SK-N-SH (cell line): ENCODE data around the gene SPOCK1. TPM values are rescaled to one million over a fixed set of nuclear protein-coding genes. Genes with fewer than 3 reads are reported as not detected.

Source experiments
- CTCF ChIA-PET: fragments of 300-600, 350-600 bp; formaldehyde crosslinking; extraction: SDS; loops from one replicate; lab custom pipeline; 2021; lab: Yijun Ruan, JAX
- POLR2A ChIA-PET: fragments of 350-600 bp; sonication (Branson Sonifier 250); formaldehyde crosslinking; extraction: SDS; loops from one replicate; lab custom pipeline; 2020; ENCODE audit warnings: antibody characterized with exemption, inconsistent platforms; lab: Yijun Ruan, JAX
- DNase-seq: peaks from one replicate; pipeline ENCODE4 v3.0.0; 2012
- H2AFZ ChIP-seq: fragments of 200-600 bp; sonication (generic); 2 replicates; pipeline ENCODE4 v1.8.1; 2016; ENCODE audit warnings: antibody characterized with exemption, mild to moderate bottlenecking, low read depth
- H3F3A ChIP-seq: fragments of 200-600 bp; sonication (generic); replicated peaks from 2 replicates; pipeline ENCODE3; 2016; ENCODE audit warnings: antibody characterized with exemption, mild to moderate bottlenecking; ENCODE audit not compliant: insufficient read depth
- H3K27ac ChIP-seq, 2 experiments: fragments of 200-500 bp in 1 of 2; fragments of 200-600 bp in 1 of 2; sonication (Bioruptor generic) in 1 of 2; sonication (generic), shearing (Covaris generic) in 1 of 2; 2 replicates each; pipeline versions ENCODE4 v1.5.1 to v1.6.1; 2014 to 2016; ENCODE audit warnings: low read depth in 2 of 2, inconsistent platforms in 1 of 2, low read length in 1 of 2, mild to moderate bottlenecking in 1 of 2, mixed read lengths in 1 of 2
- H3K27me3 ChIP-seq: fragments of 200-600 bp; sonication (generic), shearing (Covaris generic); 2 replicates; pipeline ENCODE4 v1.6.1; 2016; ENCODE audit warnings: mixed run types; ENCODE audit not compliant: insufficient read depth
- H3K36me3 ChIP-seq, 2 experiments: fragments of 200-500 bp in 1 of 2; fragments of 200-600 bp in 1 of 2; sonication (Bioruptor generic) in 1 of 2; sonication (generic) in 1 of 2; replicated peaks in 1 of 2; 2 replicates each; pipeline versions ENCODE3 to v1.5.1; 2014 to 2016; ENCODE audit warnings: low read length in 1 of 2, mild to moderate bottlenecking in 1 of 2; ENCODE audit not compliant: insufficient read depth in 2 of 2, control insufficient read depth in 1 of 2
- H3K4me1 ChIP-seq, 2 experiments: fragments of 200-500 bp in 1 of 2; fragments of 200-600 bp in 1 of 2; sonication (Bioruptor generic) in 1 of 2; sonication (generic), shearing (Covaris generic) in 1 of 2; 2 replicates each; pipeline versions ENCODE4 v1.5.1 to v1.6.1; 2014 to 2016; ENCODE audit warnings: low read depth in 1 of 2, low read length in 1 of 2, mixed run types in 1 of 2; ENCODE audit not compliant: insufficient read depth in 2 of 2, control insufficient read depth in 1 of 2
- H3K4me2 ChIP-seq: fragments of 200-600 bp; sonication (generic), shearing (Covaris generic); 2 replicates; pipeline ENCODE4 v1.6.1; 2017; ENCODE audit warnings: mixed run types
- H3K4me3 ChIP-seq, 2 experiments: fragments of 200-500 bp in 1 of 2; fragments of 200-600 bp in 1 of 2; sonication (Bioruptor generic) in 1 of 2; sonication (generic), shearing (Covaris generic) in 1 of 2; 2 replicates each; pipeline versions ENCODE4 v1.5.1 to v1.8.1; 2014 to 2016; ENCODE audit warnings: low read depth in 2 of 2, inconsistent platforms in 1 of 2, low read length in 1 of 2, mild to moderate bottlenecking in 1 of 2, mixed read lengths in 1 of 2, moderate library complexity in 1 of 2
- H3K79me2 ChIP-seq: fragments of 200-600 bp; sonication (generic); 2 replicates; pipeline ENCODE4 v1.8.1; 2017; ENCODE audit warnings: mild to moderate bottlenecking; ENCODE audit not compliant: insufficient read depth
- H3K9ac ChIP-seq: fragments of 200-600 bp; sonication (generic); 2 replicates; pipeline ENCODE4 v1.6.1; 2017; ENCODE audit warnings: mixed run types
- H3K9me2 ChIP-seq: fragments of 200-600 bp; sonication (generic); 2 replicates; pipeline ENCODE4 v1.6.1; 2017; ENCODE audit warnings: mixed run types
- H3K9me3 ChIP-seq: fragments of 200-600 bp; sonication (generic); 2 replicates; pipeline ENCODE4 v1.6.1; 2017; ENCODE audit warnings: mixed run types, mild to moderate bottlenecking, moderate library complexity
- H4K20me1 ChIP-seq: fragments of 200-600 bp; sonication (generic); 2 replicates; pipeline ENCODE4 v1.6.1; 2017; ENCODE audit warnings: mild to moderate bottlenecking, mixed run types; ENCODE audit not compliant: insufficient read depth
- CHD2 ChIP-seq: fragments of 150-350 bp; IDR thresholded peaks from 2 replicates; pipeline ENCODE4 v1.6.1; 2018; ENCODE audit warnings: low read length; ENCODE audit not compliant: partially characterized antibody
- EP300 ChIP-seq, 2 experiments: IDR thresholded peaks; 2 replicates each; pipeline versions ENCODE4 v1.4.0 to v1.6.1; 2012; ENCODE audit warnings: borderline replicate concordance in 1 of 2, low read depth in 1 of 2, low read length in 1 of 2
- FOXM1 ChIP-seq: IDR thresholded peaks from 2 replicates; pipeline ENCODE4 v1.4.0; 2012; ENCODE audit warnings: low read depth, mild to moderate bottlenecking
- GATA2 ChIP-seq: sonication (generic); formaldehyde crosslinking; IDR thresholded peaks from 2 replicates; pipeline ENCODE4 v1.5.0; 2020; ENCODE audit warnings: mild to moderate bottlenecking, missing genetic modification reagents
- MEF2A ChIP-seq: IDR thresholded peaks from 2 replicates; pipeline ENCODE4 v1.4.0; 2012; ENCODE audit warnings: low read depth, borderline replicate concordance
- NRF1 ChIP-seq: IDR thresholded peaks from 2 replicates; pipeline ENCODE4 v1.6.1; 2012; ENCODE audit warnings: low read depth, mild to moderate bottlenecking, low read length
- RXRA ChIP-seq: IDR thresholded peaks from 2 replicates; pipeline ENCODE4 v1.4.0; 2012; ENCODE audit warnings: low read depth, mild to moderate bottlenecking, borderline replicate concordance
- SIN3A ChIP-seq: IDR thresholded peaks from 2 replicates; pipeline ENCODE4 v1.6.1; 2012; ENCODE audit warnings: low read depth, mild to moderate bottlenecking, low read length, moderate library complexity, borderline replicate concordance
- SMC3 ChIP-seq: IDR thresholded peaks from 2 replicates; pipeline ENCODE4 v1.6.1; 2012; ENCODE audit warnings: low read depth, low read length, improper control_type of control experiment
- TCF12 ChIP-seq: IDR thresholded peaks from 2 replicates; pipeline ENCODE4 v1.4.0; 2012
- TEAD4 ChIP-seq: IDR thresholded peaks from 2 replicates; pipeline ENCODE4 v1.4.0; 2012; ENCODE audit warnings: mild to moderate bottlenecking, borderline replicate concordance; ENCODE audit not compliant: insufficient read depth
- WGBS: methylation state at CpG from one replicate; pipeline ENCODE4 v1.1.6; 2017; ENCODE audit warnings: low lambda C conversion rate; 5-methylcytosine and 5-hydroxymethylcytosine counted together
- polyA plus RNA-seq, 3 experiments: library from polyadenylated mRNA; depleted of rRNA; stranded (reverse); fragments of >200 nt; gene quantifications; 2 replicates each; pipeline ENCODE4 v1.2.3, GENCODE V29; 2012
- TF ChIP-seq, protein P1 (sequence below): IDR thresholded peaks from 2 replicates; pipeline ENCODE4 v1.4.0; 2012; ENCODE audit warnings: low read depth, borderline replicate concordance
- TF ChIP-seq, protein P2 (sequence below): IDR thresholded peaks from 2 replicates; pipeline ENCODE4 v1.4.0; 2012; ENCODE audit warnings: low read depth

The SPOCK1 gene
- polyA plus RNA-seq, 1 of the 3 experiments (the other 2 are of a cell fraction) = 11.3 TPM

DNA sequence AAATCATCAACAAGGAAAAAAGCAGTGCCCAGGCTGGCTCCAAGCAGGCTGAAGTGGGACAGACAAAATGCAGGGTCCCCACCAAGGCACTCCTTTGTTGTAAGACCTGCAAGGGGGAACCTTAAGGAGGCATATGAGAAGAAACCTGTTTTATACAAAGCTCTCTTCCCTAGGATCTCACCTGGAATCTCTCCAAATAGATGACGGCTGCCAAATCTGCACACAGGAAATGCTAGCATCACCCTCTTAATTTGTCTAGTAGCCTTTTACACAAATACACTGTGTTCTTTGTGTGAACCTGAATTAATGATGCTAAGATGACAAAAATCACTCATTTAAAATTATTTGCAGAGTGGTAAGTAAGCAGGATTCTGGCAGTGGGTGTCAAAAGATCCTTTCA, 280.2 kb downstream of the SPOCK1 start:
- DNase-seq = no peak
- H3F3A ChIP-seq = peaks cover 5% of the 10 kb centered on the region

DNA sequence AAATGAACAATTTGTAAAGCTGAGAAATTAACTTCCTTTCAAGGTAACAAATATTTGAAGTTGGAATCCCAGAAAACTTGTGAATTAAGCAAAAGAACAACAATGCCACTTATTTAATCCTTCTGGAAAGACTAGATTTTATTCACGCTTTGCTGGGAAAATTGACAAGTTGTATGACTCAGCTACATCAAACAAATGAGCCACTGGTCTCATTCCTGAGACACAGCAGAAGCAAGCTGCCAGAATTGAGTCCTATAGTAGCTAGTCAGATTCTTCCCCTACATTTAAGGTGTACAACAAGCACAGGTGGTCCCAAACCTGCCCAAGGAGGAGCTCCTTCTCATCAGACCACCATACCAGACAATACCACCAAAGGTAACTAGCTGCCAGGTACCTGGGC, 280.7 kb downstream of the SPOCK1 start:
- peak overlapping the region; percentile 31 for H3K4me2 ChIP-seq
- peaks cover 2% of the 10 kb centered on the region; the same call in 1 of the 2 replicates for H3K79me2 ChIP-seq
- 36% methylated on average over 1 of the region's 1 CpG for WGBS
- POLR2A ChIA-PET = no interaction called here
- no peaks in the 10 kb centered on the region for H3K9me3 ChIP-seq
- H3K4me1 ChIP-seq = peaks cover 3 to 11% of the 10 kb centered on the region in 2 experiments; a peak in 3 of 4 replicates
- CTCF ChIA-PET = interaction anchor here (0.6 to 2.2 kb wide), 5 partner anchors 14 to 502 kb away, joined by 3 to 9 read pairs (median 5); no protein-coding TSS in a partner anchor
- peak overlapping the region in 1 of 2 experiments; percentile 36; a peak in 2 of 4 replicates for H3K27ac ChIP-seq
- no peaks in the 10 kb centered on the region for H3K9me2 ChIP-seq
- no peak for DNase-seq
- no peak overlapping the region for H3K4me3 ChIP-seq
- no peaks in the 10 kb centered on the region for H3K27me3 ChIP-seq
- no peaks in the 10 kb centered on the region for H3K36me3 ChIP-seq
- no peak overlapping the region for H2AFZ ChIP-seq
- H3F3A ChIP-seq = peaks cover 5% of the 10 kb centered on the region
- TF ChIP-seq NRF1 = no peak
- no peak for TF ChIP-seq SMC3
- TF ChIP-seq RXRA = no peak
- TF ChIP-seq, protein P1, sequence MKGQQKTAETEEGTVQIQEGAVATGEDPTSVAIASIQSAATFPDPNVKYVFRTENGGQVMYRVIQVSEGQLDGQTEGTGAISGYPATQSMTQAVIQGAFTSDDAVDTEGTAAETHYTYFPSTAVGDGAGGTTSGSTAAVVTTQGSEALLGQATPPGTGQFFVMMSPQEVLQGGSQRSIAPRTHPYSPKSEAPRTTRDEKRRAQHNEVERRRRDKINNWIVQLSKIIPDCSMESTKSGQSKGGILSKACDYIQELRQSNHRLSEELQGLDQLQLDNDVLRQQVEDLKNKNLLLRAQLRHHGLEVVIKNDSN = no peak
- TF ChIP-seq SIN3A = no peak
- H3K9ac ChIP-seq = no peak overlapping the region
- H4K20me1 ChIP-seq = peaks cover 8% of the 10 kb centered on the region; the same call in 1 of the 2 replicates

More for the DNA sequence above, 280.2 kb downstream of the SPOCK1 start:
- Histone ChIP-seq H4K20me1 (peaks cover 8% of the 10 kb centered on the region; the same call in 1 of the 2 replicates), H3K36me3 (no peaks in the 10 kb centered on the region), H3K9me3 (no peaks in the 10 kb centered on the region), H3K79me2 (peaks cover 2% of the 10 kb centered on the region; the same call in 1 of the 2 replicates), H3K27me3 (no peaks in the 10 kb centered on the region), H3K4me2 (peak overlapping the region; percentile 31; the same call in 1 of the 2 replicates), H3K4me3 (no peak overlapping the region), H3K4me1 (peaks cover 3 to 11% of the 10 kb centered on the region in 2 experiments; a peak in 3 of 4 replicates), H3K9me2 (no peaks in the 10 kb centered on the region), H3K27ac (no peak overlapping the region), H2AFZ (no peak overlapping the region), H3K9ac (no peak overlapping the region)
- 58% methylated on average over 1 of the region's 1 CpG for WGBS
- POLR2A ChIA-PET = no interaction called here
- CTCF ChIA-PET = interaction anchor here (0.6 to 2.2 kb wide), 9 partner anchors 14 to 502 kb away, joined by 3 to 9 read pairs (median 3); no protein-coding TSS in a partner anchor
- TF ChIP-seq EP300 (IDR thresholded peaks at IDR 0.05; ENCODE audit: borderline replicate concordance in 1 of 2, low read depth in 1 of 2, low read length in 1 of 2) (no peak), MEF2A (no peak), TCF12 (no peak), TEAD4 (no peak), GATA2 (CRISPR knock-in tag) (no peak), SIN3A (no peak), FOXM1 (no peak), CHD2 (no peak)
- TF ChIP-seq, protein P2, sequence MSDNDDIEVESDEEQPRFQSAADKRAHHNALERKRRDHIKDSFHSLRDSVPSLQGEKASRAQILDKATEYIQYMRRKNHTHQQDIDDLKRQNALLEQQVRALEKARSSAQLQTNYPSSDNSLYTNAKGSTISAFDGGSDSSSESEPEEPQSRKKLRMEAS = no peak
